ENCODE results near the gene CLCN6. TPM values are rescaled to one million over a fixed set of nuclear protein-coding genes. Genes with fewer than 3 reads are reported as not detected.

The CLCN6 gene
- total RNA-seq, 1 donor from 2014 or later = 18.6 TPM

DNA sequence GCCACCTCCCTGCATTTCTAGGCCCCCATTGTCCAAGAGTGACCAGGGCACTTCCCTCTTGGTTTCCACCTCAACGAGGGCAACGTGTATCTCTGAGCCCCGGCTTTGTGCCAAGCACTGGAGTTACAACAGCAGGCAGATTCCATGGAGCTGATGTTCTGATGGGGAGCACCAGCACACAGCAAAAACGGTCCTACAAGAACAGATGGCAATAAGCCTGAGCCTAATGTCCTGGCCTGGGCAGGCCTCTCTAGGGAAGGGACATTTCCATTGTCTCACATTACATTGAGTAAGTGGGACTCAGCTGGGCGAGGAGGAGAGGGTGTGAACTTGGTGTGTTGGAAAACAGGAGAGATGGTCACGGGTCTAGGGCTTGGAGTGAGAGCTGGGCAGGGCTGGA, 79.9 kb downstream of the CLCN6 start:
- Histone ChIP-seq H3K36me3 (no peaks in the 10 kb centered on the region), H3K27ac (no peak overlapping the region), H3K9me3 (no peaks in the 10 kb centered on the region), H3K27me3 (no peaks in the 10 kb centered on the region), H3K4me3 (no peak overlapping the region), H3K4me1 (no peaks in the 10 kb centered on the region)
- intact Hi-C loops (cut with DNase I) = no loop called here
- DNase-seq (ENCODE audit: low spot score in 2 of 2) = no peak
- TF ChIP-seq, protein P1, sequence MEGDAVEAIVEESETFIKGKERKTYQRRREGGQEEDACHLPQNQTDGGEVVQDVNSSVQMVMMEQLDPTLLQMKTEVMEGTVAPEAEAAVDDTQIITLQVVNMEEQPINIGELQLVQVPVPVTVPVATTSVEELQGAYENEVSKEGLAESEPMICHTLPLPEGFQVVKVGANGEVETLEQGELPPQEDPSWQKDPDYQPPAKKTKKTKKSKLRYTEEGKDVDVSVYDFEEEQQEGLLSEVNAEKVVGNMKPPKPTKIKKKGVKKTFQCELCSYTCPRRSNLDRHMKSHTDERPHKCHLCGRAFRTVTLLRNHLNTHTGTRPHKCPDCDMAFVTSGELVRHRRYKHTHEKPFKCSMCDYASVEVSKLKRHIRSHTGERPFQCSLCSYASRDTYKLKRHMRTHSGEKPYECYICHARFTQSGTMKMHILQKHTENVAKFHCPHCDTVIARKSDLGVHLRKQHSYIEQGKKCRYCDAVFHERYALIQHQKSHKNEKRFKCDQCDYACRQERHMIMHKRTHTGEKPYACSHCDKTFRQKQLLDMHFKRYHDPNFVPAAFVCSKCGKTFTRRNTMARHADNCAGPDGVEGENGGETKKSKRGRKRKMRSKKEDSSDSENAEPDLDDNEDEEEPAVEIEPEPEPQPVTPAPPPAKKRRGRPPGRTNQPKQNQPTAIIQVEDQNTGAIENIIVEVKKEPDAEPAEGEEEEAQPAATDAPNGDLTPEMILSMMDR (IDR thresholded peaks at IDR 0.05) = no peak

DNA sequence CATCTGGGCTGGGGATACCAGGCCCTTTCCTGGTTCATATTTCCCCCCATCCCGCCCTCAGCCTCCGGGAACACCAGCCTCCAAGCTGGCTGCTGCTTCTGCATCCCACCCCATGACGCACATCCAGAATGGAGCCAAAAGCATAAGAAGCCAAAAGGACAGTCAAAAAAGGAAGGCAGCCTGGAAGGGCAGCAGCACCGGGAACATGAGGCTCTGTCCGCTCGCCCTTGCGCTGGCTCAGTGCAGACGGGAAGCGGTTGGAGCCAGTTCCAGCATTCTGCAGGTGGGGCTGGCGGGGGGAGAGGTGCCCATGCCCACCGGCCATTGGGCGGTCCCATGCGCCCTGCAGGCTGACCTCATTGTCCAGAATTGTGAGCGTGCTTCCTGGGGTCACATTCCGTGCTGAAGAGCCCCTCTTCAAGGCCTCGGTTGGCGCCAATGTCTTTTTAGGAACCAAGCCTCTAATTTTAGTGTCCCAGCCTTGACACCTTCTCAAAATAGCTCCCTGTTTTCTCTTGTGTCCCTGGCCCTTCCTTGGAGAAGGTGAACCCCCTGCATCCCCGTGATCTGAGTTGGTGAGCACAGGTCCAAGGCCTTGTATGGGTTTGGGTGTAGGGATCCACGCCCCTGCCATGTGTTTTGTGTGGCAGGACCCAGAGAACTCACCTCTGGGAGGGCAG, 81.1 kb downstream of the CLCN6 start:
- TF ChIP-seq, protein P1 (IDR thresholded peaks at IDR 0.05) = no peak
- no peaks in the 10 kb centered on the region for H3K27me3 ChIP-seq
- H3K4me3 ChIP-seq = no peak overlapping the region
- H3K9me3 ChIP-seq = no peaks in the 10 kb centered on the region
- no peak for DNase-seq (ENCODE audit: low spot score in 2 of 2)
- H3K27ac ChIP-seq = no peak overlapping the region
- no peaks in the 10 kb centered on the region for H3K36me3 ChIP-seq
- no peaks in the 10 kb centered on the region for H3K4me1 ChIP-seq
- intact Hi-C loops (cut with DNase I) = no loop called here

DNA sequence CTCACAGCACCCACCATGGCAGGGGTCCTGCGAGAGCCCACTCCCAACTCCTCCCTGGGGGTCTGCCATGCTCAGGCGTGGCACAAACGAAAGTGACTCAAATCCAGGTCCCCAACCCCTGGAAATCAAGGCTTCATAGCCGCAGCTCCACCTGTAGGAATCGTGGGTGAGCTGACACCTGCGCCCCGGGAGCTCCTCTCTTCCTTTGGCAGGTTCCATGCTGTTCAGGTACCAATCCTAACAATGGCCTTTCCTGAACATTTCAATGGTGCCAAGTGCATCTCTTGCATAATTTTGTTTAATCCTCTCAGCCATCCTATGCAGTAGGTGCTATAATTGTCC, 81.6 kb downstream of the CLCN6 start:
- no peak for DNase-seq (ENCODE audit: low spot score in 2 of 2)
- intact Hi-C loops (cut with DNase I) = no loop called here
- TF ChIP-seq, protein P1 (IDR thresholded peaks at IDR 0.05) = no peak

GRCh38 chr1:11888206-11888876, 82.3 kb downstream of the CLCN6 start:
- no peaks in the 10 kb centered on the region for H3K27me3 ChIP-seq
- TF ChIP-seq, protein P1 (IDR thresholded peaks at IDR 0.05) = no peak
- no peak for DNase-seq (ENCODE audit: low spot score in 2 of 2)
- no peak overlapping the region for H3K27ac ChIP-seq
- H3K4me3 ChIP-seq = no peak overlapping the region
- no peaks in the 10 kb centered on the region for H3K36me3 ChIP-seq
- H3K9me3 ChIP-seq = no peaks in the 10 kb centered on the region
- H3K4me1 ChIP-seq = no peaks in the 10 kb centered on the region
- intact Hi-C loops (cut with DNase I) = no loop called here

More for the DNA sequence above, 81.6 kb downstream of the CLCN6 start:
- Histone ChIP-seq H3K4me3 (no peak overlapping the region), H3K27ac (no peak overlapping the region), H3K36me3 (no peaks in the 10 kb centered on the region), H3K4me1 (no peaks in the 10 kb centered on the region), H3K9me3 (no peaks in the 10 kb centered on the region), H3K27me3 (no peaks in the 10 kb centered on the region)

DNA sequence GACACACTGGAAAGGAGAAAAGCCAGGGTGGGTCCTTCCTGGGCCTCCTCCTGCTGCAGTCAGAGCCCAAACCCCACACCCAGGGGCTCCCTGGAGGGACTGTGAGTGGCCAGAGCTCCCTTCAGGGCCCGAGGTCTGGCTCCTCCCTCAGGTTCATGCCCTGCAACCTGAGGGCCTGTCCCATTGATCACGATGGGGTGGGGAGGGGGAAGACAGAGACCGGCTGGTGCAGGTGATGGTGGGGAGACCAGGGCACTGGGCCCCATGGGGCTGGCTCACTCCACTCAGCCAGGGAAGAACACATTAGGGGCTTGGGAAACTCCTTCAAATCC, 82.9 kb downstream of the CLCN6 start:
- DNase-seq (ENCODE audit: low spot score in 2 of 2) = no peak
- no peaks in the 10 kb centered on the region for H3K36me3 ChIP-seq
- no peak overlapping the region for H3K4me3 ChIP-seq
- intact Hi-C loops (cut with DNase I) = no loop called here
- no peaks in the 10 kb centered on the region for H3K9me3 ChIP-seq
- TF ChIP-seq, protein P1 (IDR thresholded peaks at IDR 0.05) = no peak
- H3K27ac ChIP-seq = no peak overlapping the region
- H3K4me1 ChIP-seq = no peaks in the 10 kb centered on the region
- no peaks in the 10 kb centered on the region for H3K27me3 ChIP-seq

All from ascending aorta (tissue), 2 donors.